Coronary artery (tissue), 2 donors: ENCODE data around the gene SEC24C.
"Not testable (repeated sequence)": the region's sequence is repeated elsewhere in the genome, so short reads cannot be mapped to it uniquely, and the experiment has no call there.

Source experiments
- DNase-seq: peaks from one replicate; pipeline ENCODE4 v3.0.0-alpha.2; 2017; ENCODE audit warnings: low spot score
- H3K27ac ChIP-seq, 2 donors: fragments of 200-600 bp; sonication (generic); one replicate each; pipeline ENCODE4 v1.5.1; 2016 to 2019
- H3K4me3 ChIP-seq: fragments of 200-600 bp; sonication (generic); 2 replicates; pipeline ENCODE4 v1.5.1; 2016; ENCODE audit warnings: mild to moderate bottlenecking, moderate library complexity
- TF ChIP-seq, protein P1 (sequence below): fragments of 200-600 bp; sonication (generic); IDR thresholded peaks from one replicate; pipeline ENCODE4 v1.5.1; 2019; ENCODE audit warnings: antibody characterized with exemption

Gene SEC24C

DNA sequence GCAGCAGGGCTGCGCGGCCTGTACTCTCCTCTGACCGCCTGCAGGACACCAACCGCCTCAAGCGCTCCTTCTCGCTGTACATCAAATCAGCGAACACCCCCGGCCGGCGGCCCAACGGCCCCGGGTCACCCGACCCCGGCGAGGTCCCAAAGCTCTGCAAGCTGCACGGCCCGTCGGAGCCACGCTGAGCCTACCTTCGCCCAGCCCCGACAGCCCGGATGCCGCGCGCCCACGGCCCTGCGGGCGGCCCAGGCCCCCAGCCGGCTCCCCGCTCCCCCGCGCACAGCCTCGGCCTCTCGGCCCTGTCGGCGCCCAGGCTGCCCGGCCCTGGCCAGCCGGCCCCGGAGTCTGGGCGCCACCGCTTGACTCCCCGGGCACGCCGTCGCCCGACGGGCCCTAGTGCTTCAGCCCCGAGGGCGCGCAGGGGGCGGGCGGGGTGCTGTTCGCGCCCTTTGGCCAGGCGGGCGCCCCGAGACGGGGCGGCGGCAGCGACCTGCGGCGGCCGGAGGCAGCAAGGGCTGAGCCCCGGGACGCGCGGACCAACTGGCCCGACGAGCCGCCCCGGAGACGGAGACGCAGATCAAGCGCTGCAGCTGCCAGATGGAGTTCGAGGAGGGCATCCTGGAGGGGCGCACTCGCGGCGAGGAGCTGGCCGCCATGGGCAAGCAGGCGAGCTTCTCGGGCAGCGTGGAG lies 11.1 kb upstream of the SEC24C start:
- no peak overlapping the region for H3K4me3 ChIP-seq
- no peak overlapping the region for H3K27ac ChIP-seq
- TF ChIP-seq, protein P1, sequence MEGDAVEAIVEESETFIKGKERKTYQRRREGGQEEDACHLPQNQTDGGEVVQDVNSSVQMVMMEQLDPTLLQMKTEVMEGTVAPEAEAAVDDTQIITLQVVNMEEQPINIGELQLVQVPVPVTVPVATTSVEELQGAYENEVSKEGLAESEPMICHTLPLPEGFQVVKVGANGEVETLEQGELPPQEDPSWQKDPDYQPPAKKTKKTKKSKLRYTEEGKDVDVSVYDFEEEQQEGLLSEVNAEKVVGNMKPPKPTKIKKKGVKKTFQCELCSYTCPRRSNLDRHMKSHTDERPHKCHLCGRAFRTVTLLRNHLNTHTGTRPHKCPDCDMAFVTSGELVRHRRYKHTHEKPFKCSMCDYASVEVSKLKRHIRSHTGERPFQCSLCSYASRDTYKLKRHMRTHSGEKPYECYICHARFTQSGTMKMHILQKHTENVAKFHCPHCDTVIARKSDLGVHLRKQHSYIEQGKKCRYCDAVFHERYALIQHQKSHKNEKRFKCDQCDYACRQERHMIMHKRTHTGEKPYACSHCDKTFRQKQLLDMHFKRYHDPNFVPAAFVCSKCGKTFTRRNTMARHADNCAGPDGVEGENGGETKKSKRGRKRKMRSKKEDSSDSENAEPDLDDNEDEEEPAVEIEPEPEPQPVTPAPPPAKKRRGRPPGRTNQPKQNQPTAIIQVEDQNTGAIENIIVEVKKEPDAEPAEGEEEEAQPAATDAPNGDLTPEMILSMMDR, result no peak
- no peak for DNase-seq

DNA sequence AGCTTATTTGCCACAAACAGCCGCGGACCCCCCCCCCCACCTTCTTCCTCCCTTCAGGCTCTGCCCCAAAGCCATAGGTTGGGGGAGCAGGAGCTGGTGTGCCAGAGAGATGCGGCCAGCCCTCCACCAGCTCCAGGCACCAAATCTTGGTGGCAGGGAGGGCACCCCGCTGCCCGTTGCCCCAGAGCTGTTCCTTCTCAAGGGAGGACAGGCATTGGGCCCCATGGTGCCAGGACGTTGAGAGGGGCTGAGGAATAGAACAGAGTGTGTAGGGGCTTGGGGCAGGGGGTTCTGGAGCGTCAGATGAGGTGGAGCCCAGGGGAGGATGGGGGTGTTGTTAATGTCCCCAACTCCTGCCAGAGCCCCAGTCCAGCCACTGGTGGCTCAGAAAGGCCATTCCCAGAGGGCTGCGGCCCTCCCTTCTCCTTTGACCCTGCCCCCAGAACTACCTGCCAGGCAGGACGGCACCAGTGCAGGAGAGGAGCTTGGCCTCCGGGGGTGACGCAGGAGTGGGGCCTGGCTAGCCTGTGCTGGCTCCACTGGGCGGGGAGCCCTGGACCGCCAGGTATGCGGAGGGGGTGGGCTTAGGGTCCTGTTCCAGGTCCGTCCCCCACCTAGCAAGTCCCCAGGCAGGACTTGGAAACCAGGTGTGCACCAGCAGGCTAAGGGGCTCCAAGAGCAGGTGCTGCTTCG lies 10.0 kb upstream of the SEC24C start:
- TF ChIP-seq, protein P1, result no peak
- no peak for DNase-seq
- Histone ChIP-seq H3K4me3 (no peak overlapping the region), H3K27ac (no peak overlapping the region)

DNA sequence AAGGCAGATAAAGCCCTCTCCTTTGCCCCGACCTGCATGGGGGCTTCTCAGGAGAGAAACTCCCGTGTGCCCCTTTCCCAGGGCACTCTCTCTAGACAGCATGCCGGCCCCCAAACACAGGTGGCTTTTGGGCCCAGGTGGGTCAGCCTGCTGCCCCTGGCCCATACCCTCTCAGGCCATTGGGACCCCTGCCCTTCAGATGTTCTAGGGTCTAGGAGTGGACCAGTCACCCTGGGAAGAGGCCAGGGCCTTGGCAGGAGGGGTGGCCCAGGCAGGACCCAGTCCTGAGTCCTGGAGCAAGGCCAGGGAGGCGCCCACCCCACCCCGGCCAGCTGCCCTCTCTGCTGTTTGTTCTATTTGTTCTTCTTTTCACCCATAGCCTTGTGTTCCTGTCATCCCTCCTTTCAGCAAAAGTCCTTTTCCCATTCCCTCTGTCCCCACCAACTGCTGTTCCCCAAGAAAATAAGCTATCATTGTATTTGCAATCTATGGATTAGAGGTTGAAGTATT lies 9.3 kb upstream of the SEC24C start:
- TF ChIP-seq, protein P1, result no peak
- no peak for DNase-seq
- Histone ChIP-seq H3K27ac (no peak overlapping the region), H3K4me3 (no peak overlapping the region)

DNA sequence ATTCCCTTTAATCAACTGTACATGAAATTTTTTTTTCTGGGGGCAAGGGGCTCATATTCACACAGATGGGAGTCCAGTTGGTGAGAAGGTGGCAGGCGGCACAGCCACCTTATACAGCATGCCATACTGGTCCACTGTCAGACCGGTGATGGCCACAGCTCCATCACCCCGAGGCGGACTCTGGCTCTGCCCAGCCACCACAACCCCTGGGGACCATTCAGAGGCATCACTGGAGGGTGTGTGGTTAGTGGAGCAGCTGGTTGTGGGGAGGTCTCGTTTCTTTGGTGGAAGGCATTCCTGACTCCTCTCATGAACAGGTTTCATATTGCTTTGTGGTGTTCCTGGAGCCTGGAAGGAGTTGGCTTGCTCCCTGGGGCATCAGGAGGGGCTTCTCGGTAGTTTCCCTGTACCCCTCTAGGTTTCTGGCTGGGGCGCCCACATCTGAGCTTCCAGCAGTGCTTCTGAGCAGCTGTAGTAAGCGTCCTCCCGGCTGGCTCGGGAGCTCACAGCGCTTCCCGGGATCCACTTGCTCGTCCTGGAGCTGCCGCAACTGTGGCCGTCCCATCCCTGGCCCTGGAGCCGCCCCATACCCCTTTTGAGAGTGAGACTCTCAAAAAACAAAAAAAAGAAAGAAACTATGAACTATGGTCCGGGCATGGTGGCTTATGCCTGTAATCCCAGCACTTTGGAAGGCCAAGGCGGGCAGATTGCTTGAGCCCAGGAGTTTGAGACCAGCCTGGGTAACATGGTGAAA lies 3.5 kb upstream of the SEC24C start:
- DNase-seq, H3K4me3 ChIP-seq, H3K27ac ChIP-seq: not testable (repeated sequence)

DNA sequence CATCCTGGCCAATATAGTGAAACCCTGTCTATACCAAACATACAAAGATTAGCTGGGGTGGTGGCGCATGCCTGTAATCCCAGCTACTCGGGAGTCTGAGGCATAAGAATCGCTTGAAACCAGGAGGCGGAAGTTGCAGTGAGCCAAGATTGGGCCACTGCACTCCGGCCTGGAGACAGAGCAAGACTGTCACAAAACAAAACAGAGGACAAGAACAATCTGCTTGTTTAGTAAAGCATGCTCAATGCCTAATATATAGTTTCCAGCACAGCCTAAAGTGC lies 1.8 kb upstream of the SEC24C start:
- no peak for DNase-seq
- TF ChIP-seq, protein P1, result no peak
- Histone ChIP-seq H3K27ac (peak overlapping the region in 1 of 2 donors; percentile 11), H3K4me3 (no peak overlapping the region)

DNA sequence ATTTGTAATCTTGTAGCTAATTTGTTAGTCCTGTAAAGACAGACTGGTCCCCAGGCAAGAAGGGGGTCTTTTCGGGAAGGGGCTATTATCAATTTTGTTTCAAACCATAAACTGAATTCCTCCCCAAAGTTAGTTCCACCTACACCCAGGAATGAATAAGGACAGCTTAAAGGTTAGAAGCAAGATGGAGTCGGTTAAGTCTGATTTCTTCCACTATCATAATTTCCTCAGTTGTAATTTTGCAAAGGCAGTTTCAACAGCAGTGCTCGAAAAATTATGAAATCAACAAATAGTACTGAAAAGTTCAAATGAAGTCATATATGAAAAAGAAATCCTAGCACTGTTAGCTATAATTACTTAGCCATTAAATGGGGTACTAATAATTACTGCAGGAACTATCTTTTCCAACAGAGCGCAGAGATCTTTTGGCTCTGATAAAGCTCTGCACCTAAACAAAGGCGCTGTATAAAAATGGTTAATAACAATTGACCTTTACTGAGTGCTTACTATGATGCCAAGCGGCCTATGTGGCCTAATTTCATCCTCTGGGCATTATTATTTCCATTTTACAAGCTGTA lies 756 bp upstream of the SEC24C start:
- no peak for DNase-seq
- Histone ChIP-seq H3K27ac (peak overlapping the region; percentile 80 to 94), H3K4me3 (peak overlapping the region; percentile 72)
- TF ChIP-seq, protein P1, result no peak

DNA sequence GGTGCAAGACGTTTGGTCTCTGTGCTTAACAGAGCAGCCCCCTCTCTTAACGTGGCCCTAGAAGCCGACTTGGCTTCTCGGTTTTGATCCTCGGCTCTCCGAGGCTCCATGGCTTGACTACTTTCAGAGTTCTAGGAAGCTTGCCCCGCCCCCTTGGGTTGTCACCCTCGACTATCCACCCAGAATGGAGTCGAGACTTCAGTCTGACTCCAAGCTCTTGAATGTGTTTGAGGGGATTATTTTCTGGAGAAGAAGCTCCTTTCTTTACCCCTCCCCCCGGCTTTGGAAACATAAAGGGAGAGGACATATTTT lies 448 bp downstream of the SEC24C start:
- TF ChIP-seq, protein P1, result no peak
- Histone ChIP-seq H3K27ac (peak overlapping the region; percentile 80 to 94), H3K4me3 (peak overlapping the region; percentile 72)
- DNase-seq, result no peak
